Transverse colon (tissue), 4 donors: ENCODE measurements around the gene SLC19A1.

ENCODE experiments used
- POLR2AphosphoS5 ChIP-seq, 3 donors: sonication (generic); formaldehyde crosslinking; IDR thresholded peaks; one replicate each; pipeline ENCODE4 v1.6.1; 2016; ENCODE audit warnings: antibody characterized with exemption in 3 of 3
- TF ChIP-seq, protein P1 (sequence below), 5 experiments: fragments of 200-600 bp in 3 of 5; fragments of 450-650 bp in 2 of 5; sonication (generic) in 3 of 5; IDR thresholded peaks; 1 replicate in 2 of 5; 2 replicates in 3 of 5; pipeline ENCODE4 v1.5.1; 2016 to 2017; ENCODE audit warnings: antibody characterized with exemption in 5 of 5, inconsistent platforms in 3 of 5, mild to moderate bottlenecking in 2 of 5, moderate library complexity in 1 of 5

DNA sequence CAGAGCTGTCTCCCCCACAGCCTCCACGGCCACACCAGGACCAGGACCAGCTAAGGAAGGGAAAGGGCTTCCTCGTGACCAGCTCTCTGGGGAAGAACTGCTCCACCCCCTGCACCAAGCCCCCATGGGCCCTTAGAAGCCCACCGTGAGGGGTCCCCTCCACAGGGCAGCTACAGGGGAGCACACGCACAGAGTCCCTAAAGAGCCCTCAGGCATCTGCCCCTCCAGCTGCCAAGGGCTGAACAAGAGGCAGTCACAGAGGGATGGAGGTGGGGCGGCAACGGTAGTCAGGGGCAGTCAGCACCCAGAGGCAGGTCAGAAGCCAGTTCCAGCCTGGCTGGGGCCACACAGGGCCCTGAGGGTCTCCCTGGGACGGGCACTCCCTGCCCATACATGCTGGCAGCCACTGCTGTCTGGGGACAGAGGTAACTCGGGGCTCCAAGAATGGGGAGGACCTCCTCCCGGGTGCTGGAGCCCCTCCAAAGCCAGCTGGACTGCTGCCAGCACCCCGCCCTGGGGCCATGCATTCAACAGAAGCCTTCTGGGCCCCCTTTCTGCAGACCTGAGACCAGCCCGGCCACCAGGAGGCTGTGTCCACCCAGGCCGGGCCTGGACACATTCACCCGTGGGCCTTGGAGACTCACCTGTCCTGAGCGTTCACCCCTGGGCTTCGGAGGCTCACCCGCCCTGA, 18.7 kb downstream of the SLC19A1 start:
- TF ChIP-seq, protein P1, sequence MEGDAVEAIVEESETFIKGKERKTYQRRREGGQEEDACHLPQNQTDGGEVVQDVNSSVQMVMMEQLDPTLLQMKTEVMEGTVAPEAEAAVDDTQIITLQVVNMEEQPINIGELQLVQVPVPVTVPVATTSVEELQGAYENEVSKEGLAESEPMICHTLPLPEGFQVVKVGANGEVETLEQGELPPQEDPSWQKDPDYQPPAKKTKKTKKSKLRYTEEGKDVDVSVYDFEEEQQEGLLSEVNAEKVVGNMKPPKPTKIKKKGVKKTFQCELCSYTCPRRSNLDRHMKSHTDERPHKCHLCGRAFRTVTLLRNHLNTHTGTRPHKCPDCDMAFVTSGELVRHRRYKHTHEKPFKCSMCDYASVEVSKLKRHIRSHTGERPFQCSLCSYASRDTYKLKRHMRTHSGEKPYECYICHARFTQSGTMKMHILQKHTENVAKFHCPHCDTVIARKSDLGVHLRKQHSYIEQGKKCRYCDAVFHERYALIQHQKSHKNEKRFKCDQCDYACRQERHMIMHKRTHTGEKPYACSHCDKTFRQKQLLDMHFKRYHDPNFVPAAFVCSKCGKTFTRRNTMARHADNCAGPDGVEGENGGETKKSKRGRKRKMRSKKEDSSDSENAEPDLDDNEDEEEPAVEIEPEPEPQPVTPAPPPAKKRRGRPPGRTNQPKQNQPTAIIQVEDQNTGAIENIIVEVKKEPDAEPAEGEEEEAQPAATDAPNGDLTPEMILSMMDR (IDR thresholded peaks at IDR 0.05), result no peak
- no peak for TF ChIP-seq POLR2AphosphoS5 (IDR thresholded peaks at IDR 0.05)
